DOHH2 (cell line): Measurements from ENCODE around the gene CNPY2.

ENCODE experiments used
- EZH2phosphoT487 ChIP-seq: fragments of 200-600 bp; sonication (generic); IDR thresholded peaks from 2 replicates; pipeline ENCODE4 v1.6.1; 2017; ENCODE audit warnings: borderline replicate concordance, mild to moderate bottlenecking, antibody characterized with exemption, low read length, moderate library complexity, mixed read lengths
- TF ChIP-seq, protein P1 (sequence below): fragments of 200-600 bp; sonication (generic); IDR thresholded peaks from one replicate; pipeline ENCODE4 v1.5.1; 2014; ENCODE audit warnings: antibody characterized with exemption, mild to moderate bottlenecking, low read depth, low read length; ENCODE audit not compliant: poor library complexity, severe bottlenecking

- TF ChIP-seq, protein P1, sequence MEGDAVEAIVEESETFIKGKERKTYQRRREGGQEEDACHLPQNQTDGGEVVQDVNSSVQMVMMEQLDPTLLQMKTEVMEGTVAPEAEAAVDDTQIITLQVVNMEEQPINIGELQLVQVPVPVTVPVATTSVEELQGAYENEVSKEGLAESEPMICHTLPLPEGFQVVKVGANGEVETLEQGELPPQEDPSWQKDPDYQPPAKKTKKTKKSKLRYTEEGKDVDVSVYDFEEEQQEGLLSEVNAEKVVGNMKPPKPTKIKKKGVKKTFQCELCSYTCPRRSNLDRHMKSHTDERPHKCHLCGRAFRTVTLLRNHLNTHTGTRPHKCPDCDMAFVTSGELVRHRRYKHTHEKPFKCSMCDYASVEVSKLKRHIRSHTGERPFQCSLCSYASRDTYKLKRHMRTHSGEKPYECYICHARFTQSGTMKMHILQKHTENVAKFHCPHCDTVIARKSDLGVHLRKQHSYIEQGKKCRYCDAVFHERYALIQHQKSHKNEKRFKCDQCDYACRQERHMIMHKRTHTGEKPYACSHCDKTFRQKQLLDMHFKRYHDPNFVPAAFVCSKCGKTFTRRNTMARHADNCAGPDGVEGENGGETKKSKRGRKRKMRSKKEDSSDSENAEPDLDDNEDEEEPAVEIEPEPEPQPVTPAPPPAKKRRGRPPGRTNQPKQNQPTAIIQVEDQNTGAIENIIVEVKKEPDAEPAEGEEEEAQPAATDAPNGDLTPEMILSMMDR, result no peak
- TF ChIP-seq EZH2phosphoT487, result no peak
Observed at GRCh38 chr12:56298828-56299227, 17.0 kb downstream of the CNPY2 start.
